KBM-7 (cell line): Measurements from ENCODE around the gene TIMM10.
"Not testable (repeated sequence)": the region's sequence is repeated elsewhere in the genome, so short reads cannot be mapped to it uniquely, and the experiment has no call there.

ENCODE experiments used
- DNase-seq: peaks from one replicate; pipeline ENCODE4 v3.0.0-alpha.2; 2015
- in situ Hi-C: fragments of 300-500 bp; cut with MboI; formaldehyde crosslinking; loops from 2 replicates; pipeline ENCODE4 v1.14.3; 2020; ENCODE audit warnings: low sequenced_read_pairs, low pct_unique_long_range_greater_than_20kb, mixed read lengths

The TIMM10 gene

GRCh38 chr11:57544566-57544965 is 14.0 kb upstream of the TIMM10 start:
- in situ Hi-C loops, result no loop called here
- DNase-seq, result no peak

- no peak for DNase-seq
- in situ Hi-C loops, result no loop called here
Measured at GRCh38 chr11:57543593-57543992, 13.0 kb upstream of the TIMM10 start.

GRCh38 chr11:57542582-57542981 is 12.0 kb upstream of the TIMM10 start:
- no peak for DNase-seq
- in situ Hi-C loops, result no loop called here

- in situ Hi-C loops, result no loop called here
- DNase-seq, result no peak
Measured at GRCh38 chr11:57541169-57541568, 10.6 kb upstream of the TIMM10 start.

- in situ Hi-C loops, result no loop called here
- DNase-seq, result no peak
Measured at GRCh38 chr11:57539342-57539741, 8.8 kb upstream of the TIMM10 start.

GRCh38 chr11:57536947-57537619 is 6.5 kb upstream of the TIMM10 start, which contains the start of gene SMTNL1:
Gene SMTNL1 (plus strand): TSS chr11:57537595. CDS start chr11:57542643, 5,048 bp downstream.
- in situ Hi-C loops, result no loop called here
- DNase-seq, result no peak

- in situ Hi-C loops, result not testable (repeated sequence)
Measured at GRCh38 chr11:57534449-57534848, 3.9 kb upstream of the TIMM10 start.

GRCh38 chr11:57530215-57530595 is 349 bp downstream of the TIMM10 start:
- DNase-seq, result no peak
- in situ Hi-C loops, result no loop called here

More at GRCh38 chr11:57534449-57534848, 3.9 kb upstream of the TIMM10 start:
- not testable (repeated sequence) for DNase-seq

GRCh38 chr11:57529012-57529411 is 1.5 kb downstream of the TIMM10 start:
- DNase-seq, result no peak
- in situ Hi-C loops, result no loop called here

- peak; percentile 73 for DNase-seq
- in situ Hi-C loops, result no loop called here
Measured at GRCh38 chr11:57527056-57527631, 3.4 kb downstream of the TIMM10 start.

GRCh38 chr11:57523419-57523818 is 7.1 kb downstream of the TIMM10 start:
- in situ Hi-C loops, result no loop called here
- no peak for DNase-seq

- in situ Hi-C loops, result no loop called here
- DNase-seq, result no peak
Measured at GRCh38 chr11:57521116-57521515, 9.4 kb downstream of the TIMM10 start.

GRCh38 chr11:57516061-57516443 is 14.5 kb downstream of the TIMM10 start:
- in situ Hi-C loops, result no loop called here

GRCh38 chr11:57515332-57516060 is 15.1 kb downstream of the TIMM10 start, which contains the start of gene SLC43A1:
Gene SLC43A1 (minus strand): TSS chr11:57515702. CDS start chr11:57514111, 1,591 bp downstream.
- in situ Hi-C loops, result no loop called here
- peak; percentile 70 for DNase-seq

More at GRCh38 chr11:57516061-57516443, 14.5 kb downstream of the TIMM10 start:
- no peak for DNase-seq

- in situ Hi-C loops, result no loop called here
- DNase-seq, result peak; percentile 62
Measured at GRCh38 chr11:57514538-57515331, 15.8 kb downstream of the TIMM10 start.

GRCh38 chr11:57513911-57514537 is 16.5 kb downstream of the TIMM10 start:
- in situ Hi-C loops, result no loop called here
- DNase-seq, result peak; percentile 64

GRCh38 chr11:57513452-57513795 is 17.1 kb downstream of the TIMM10 start:
- in situ Hi-C loops, result no loop called here
- no peak for DNase-seq

GRCh38 chr11:57512646-57513451 is 17.7 kb downstream of the TIMM10 start:
- in situ Hi-C loops, result no loop called here
- no peak for DNase-seq
